HG02678 (cell line): ENCODE results near the gene ZNF141.
"Not testable (repeated sequence)": the region's sequence is repeated elsewhere in the genome, so short reads cannot be mapped to it uniquely, and the experiment has no call there.

Source experiments
- ATAC-seq: cut with Tn5 transposase; IDR thresholded peaks from one replicate; pipeline ENCODE4 v1.9.1; 2021; ENCODE audit warnings: mild to moderate bottlenecking, moderate library complexity; ENCODE audit not compliant: unreplicated experiment

The ZNF141 gene

GRCh38 chr4:384311-385010 is 46.8 kb downstream of the ZNF141 start:
- ATAC-seq: no peak

GRCh38 chr4:385934-386707 is 48.5 kb downstream of the ZNF141 start:
- no peak for ATAC-seq

- no peak for ATAC-seq
Observed at GRCh38 chr4:386708-387105, 49.1 kb downstream of the ZNF141 start.

GRCh38 chr4:404006-404405 is 66.4 kb downstream of the ZNF141 start:
- ATAC-seq: no peak

- not testable (repeated sequence) for ATAC-seq
Observed at GRCh38 chr4:408321-408720, 70.7 kb downstream of the ZNF141 start.

- ATAC-seq: no peak
Observed at GRCh38 chr4:422587-422986, 85.0 kb downstream of the ZNF141 start.
